ENCODE data around the gene RPAP2.
"Not testable (repeated sequence)": the region's sequence is repeated elsewhere in the genome, so short reads cannot be mapped to it uniquely, and the experiment has no call there.

The RPAP2 gene

GRCh38 chr1:92329347-92330129 is 30.7 kb downstream of the RPAP2 start:
- H3K4me1 Mint-ChIP-seq, result peaks cover 23% of the 10 kb centered on the region
- H3K36me3 Mint-ChIP-seq (ENCODE audit: insufficient read depth), result peaks cover 16% of the 10 kb centered on the region
- no peaks in the 10 kb centered on the region for H3K27me3 Mint-ChIP-seq
- ATAC-seq (replicated peaks; ENCODE audit: extremely low read depth, poor library complexity, severe bottlenecking) (no peak), DNase-seq (ENCODE audit: low spot score in 2 of 2) (no peak)
- no peak overlapping the region for H3K4me3 Mint-ChIP-seq
- H3K9me3 Mint-ChIP-seq, result peaks cover 6% of the 10 kb centered on the region
- no peak overlapping the region for H3K27ac Mint-ChIP-seq (ENCODE audit: low read depth)

- Mint-ChIP-seq H3K4me3 (no peak overlapping the region), H3K27me3 (no peaks in the 10 kb centered on the region), H3K36me3 (ENCODE audit: insufficient read depth) (peaks cover 10% of the 10 kb centered on the region), H3K9me3 (no peaks in the 10 kb centered on the region), H3K27ac (ENCODE audit: low read depth) (no peak overlapping the region), H3K4me1 (peaks cover 21% of the 10 kb centered on the region)
- DNase-seq (ENCODE audit: low spot score in 2 of 2) (no peak), ATAC-seq (replicated peaks; ENCODE audit: extremely low read depth, poor library complexity, severe bottlenecking) (no peak)
Observed at GRCh38 chr1:92333668-92334067, 34.8 kb downstream of the RPAP2 start.

DNA sequence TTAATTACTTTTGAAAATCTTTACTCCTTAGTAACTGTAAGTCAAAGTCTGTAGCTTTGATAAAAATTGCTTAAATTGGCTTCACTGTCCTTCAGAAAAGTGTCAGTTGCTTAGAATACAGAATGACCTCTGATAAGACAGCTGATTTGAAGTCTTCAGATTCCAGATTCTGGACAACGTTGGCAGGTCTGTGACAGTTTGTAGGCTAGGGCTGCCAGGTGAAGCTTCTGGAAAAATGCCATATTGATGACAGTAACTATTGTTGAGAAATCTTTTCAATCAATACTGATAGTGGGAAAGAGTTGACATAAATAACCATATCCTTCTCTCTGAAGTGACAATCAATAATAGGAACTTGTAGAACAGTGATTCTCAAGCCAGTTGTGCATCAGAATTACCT is 41.3 kb downstream of the RPAP2 start:
- H3K4me1 Mint-ChIP-seq, result no peaks in the 10 kb centered on the region
- peaks cover 10% of the 10 kb centered on the region for H3K36me3 Mint-ChIP-seq (ENCODE audit: insufficient read depth)
- no peaks in the 10 kb centered on the region for H3K27me3 Mint-ChIP-seq
- ATAC-seq (replicated peaks; ENCODE audit: extremely low read depth, poor library complexity, severe bottlenecking), result no peak
- no peak overlapping the region for H3K27ac Mint-ChIP-seq (ENCODE audit: low read depth)
- DNase-seq (ENCODE audit: low spot score in 2 of 2), result no peak
- H3K9me3 Mint-ChIP-seq, result no peaks in the 10 kb centered on the region
- no peak overlapping the region for H3K4me3 Mint-ChIP-seq

GRCh38 chr1:92342401-92342800 is 43.5 kb downstream of the RPAP2 start:
- H3K36me3 Mint-ChIP-seq (ENCODE audit: insufficient read depth), result peaks cover 8% of the 10 kb centered on the region
- no peak overlapping the region for H3K27ac Mint-ChIP-seq (ENCODE audit: low read depth)
- no peaks in the 10 kb centered on the region for H3K9me3 Mint-ChIP-seq
- H3K27me3 Mint-ChIP-seq, result no peaks in the 10 kb centered on the region
- DNase-seq (ENCODE audit: low spot score in 2 of 2), result no peak
- no peak overlapping the region for H3K4me3 Mint-ChIP-seq
- no peaks in the 10 kb centered on the region for H3K4me1 Mint-ChIP-seq
- no peak for ATAC-seq (replicated peaks; ENCODE audit: extremely low read depth, poor library complexity, severe bottlenecking)

GRCh38 chr1:92343061-92343460 is 44.2 kb downstream of the RPAP2 start:
- Mint-ChIP-seq H3K4me3 (no peak overlapping the region), H3K4me1 (peaks cover under 1% of the 10 kb centered on the region), H3K27me3 (no peaks in the 10 kb centered on the region), H3K36me3 (ENCODE audit: insufficient read depth) (peaks cover 8% of the 10 kb centered on the region), H3K27ac (ENCODE audit: low read depth) (no peak overlapping the region), H3K9me3 (no peaks in the 10 kb centered on the region)
- no peak for DNase-seq (ENCODE audit: low spot score in 2 of 2)
- no peak for ATAC-seq (replicated peaks; ENCODE audit: extremely low read depth, poor library complexity, severe bottlenecking)

GRCh38 chr1:92346866-92347640 is 48.2 kb downstream of the RPAP2 start:
- Mint-ChIP-seq H3K27me3 (no peaks in the 10 kb centered on the region), H3K4me1 (peaks cover 4% of the 10 kb centered on the region), H3K4me3 (no peak overlapping the region), H3K36me3 (ENCODE audit: insufficient read depth) (peaks cover 13% of the 10 kb centered on the region), H3K27ac (ENCODE audit: low read depth) (no peak overlapping the region), H3K9me3 (no peaks in the 10 kb centered on the region)
- ATAC-seq (replicated peaks; ENCODE audit: extremely low read depth, poor library complexity, severe bottlenecking) (no peak), DNase-seq (ENCODE audit: low spot score in 2 of 2) (no peak)

- Mint-ChIP-seq H3K4me1 (peaks cover 4% of the 10 kb centered on the region), H3K27ac (ENCODE audit: low read depth) (no peak overlapping the region), H3K36me3 (ENCODE audit: insufficient read depth) (peaks cover 7% of the 10 kb centered on the region), H3K27me3 (no peaks in the 10 kb centered on the region), H3K4me3 (no peak overlapping the region), H3K9me3 (no peaks in the 10 kb centered on the region)
- ATAC-seq (replicated peaks; ENCODE audit: extremely low read depth, poor library complexity, severe bottlenecking) (no peak), DNase-seq (ENCODE audit: low spot score in 2 of 2) (no peak)
Observed at GRCh38 chr1:92352856-92353255, 54.0 kb downstream of the RPAP2 start.

DNA sequence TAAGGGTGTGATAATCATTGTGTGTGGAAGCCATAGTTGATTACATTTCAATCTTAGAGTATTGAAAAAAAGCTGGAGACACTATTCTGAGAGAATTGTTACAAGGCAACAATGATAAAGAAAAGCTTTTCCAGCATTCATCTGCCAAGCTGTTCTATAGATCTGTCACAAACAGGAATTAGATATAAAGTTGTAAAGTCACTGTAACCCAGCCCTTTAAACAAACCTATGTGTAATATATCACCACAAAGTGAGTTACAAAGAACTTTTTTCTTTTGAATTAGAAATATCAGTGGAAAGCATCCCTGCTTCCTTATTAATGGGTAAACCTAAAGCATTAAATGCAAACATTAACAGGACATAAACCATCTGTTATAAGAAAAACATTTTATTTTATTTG is 55.4 kb downstream of the RPAP2 start:
- H3K4me3 Mint-ChIP-seq, result no peak overlapping the region
- no peaks in the 10 kb centered on the region for H3K4me1 Mint-ChIP-seq
- H3K36me3 Mint-ChIP-seq (ENCODE audit: insufficient read depth), result peaks cover 5% of the 10 kb centered on the region
- H3K27ac Mint-ChIP-seq (ENCODE audit: low read depth), result no peak overlapping the region
- H3K9me3 Mint-ChIP-seq, result no peaks in the 10 kb centered on the region
- no peaks in the 10 kb centered on the region for H3K27me3 Mint-ChIP-seq
- ATAC-seq (replicated peaks; ENCODE audit: extremely low read depth, poor library complexity, severe bottlenecking), result no peak
- DNase-seq (ENCODE audit: low spot score in 2 of 2), result no peak

DNA sequence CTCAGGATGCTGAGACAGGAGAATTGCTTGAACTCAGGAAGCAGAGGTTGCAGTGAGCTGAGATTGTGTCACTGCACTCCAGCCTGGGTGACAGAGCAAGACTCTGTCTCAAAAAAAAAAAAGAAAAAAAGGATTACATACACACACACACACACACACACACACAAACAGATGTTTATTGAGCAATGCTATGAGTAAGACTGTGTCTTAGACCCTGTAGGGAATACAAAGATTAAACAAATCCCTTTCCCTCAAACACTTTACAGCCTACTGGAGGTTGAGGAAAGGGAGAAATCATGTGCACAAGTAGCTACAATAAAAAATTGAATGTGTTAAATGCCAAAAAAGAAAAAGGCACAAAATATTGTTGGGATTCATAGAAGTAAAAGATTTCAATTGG is 58.1 kb downstream of the RPAP2 start:
- ATAC-seq (replicated peaks; ENCODE audit: extremely low read depth, poor library complexity, severe bottlenecking) (no peak), DNase-seq (ENCODE audit: low spot score in 2 of 2) (no peak)
- Mint-ChIP-seq H3K9me3 (no peaks in the 10 kb centered on the region), H3K36me3 (ENCODE audit: insufficient read depth) (peaks cover 2% of the 10 kb centered on the region), H3K4me3 (no peak overlapping the region), H3K4me1 (no peaks in the 10 kb centered on the region), H3K27me3 (no peaks in the 10 kb centered on the region), H3K27ac (ENCODE audit: low read depth) (no peak overlapping the region)

DNA sequence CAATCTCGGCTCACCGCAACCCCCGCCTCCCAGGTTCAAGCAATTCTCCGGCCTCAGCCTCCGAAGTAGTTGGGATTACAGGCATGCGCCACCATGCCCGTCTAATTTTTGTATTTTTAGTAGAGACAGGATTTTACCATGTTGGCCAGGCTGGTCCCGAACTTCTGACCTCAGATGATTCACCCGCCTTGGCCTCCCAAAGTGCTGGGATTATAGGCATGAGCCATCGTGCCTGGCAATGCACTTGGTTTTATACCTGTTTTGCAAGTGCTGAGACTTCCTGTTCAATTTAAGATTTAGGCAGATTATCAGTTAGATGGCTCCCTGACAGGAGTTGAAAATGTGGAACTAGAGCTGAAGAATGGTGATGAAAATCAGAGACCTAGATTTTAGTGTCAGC is 60.5 kb downstream of the RPAP2 start:
- not testable (repeated sequence) for H3K27ac Mint-ChIP-seq (ENCODE audit: low read depth); H3K9me3 Mint-ChIP-seq; H3K4me3 Mint-ChIP-seq; ATAC-seq (replicated peaks; ENCODE audit: extremely low read depth, poor library complexity, severe bottlenecking); H3K27me3 Mint-ChIP-seq; H3K36me3 Mint-ChIP-seq (ENCODE audit: insufficient read depth); DNase-seq (ENCODE audit: low spot score in 2 of 2)
- peaks cover 11% of the 10 kb centered on the region for H3K4me1 Mint-ChIP-seq

DNA sequence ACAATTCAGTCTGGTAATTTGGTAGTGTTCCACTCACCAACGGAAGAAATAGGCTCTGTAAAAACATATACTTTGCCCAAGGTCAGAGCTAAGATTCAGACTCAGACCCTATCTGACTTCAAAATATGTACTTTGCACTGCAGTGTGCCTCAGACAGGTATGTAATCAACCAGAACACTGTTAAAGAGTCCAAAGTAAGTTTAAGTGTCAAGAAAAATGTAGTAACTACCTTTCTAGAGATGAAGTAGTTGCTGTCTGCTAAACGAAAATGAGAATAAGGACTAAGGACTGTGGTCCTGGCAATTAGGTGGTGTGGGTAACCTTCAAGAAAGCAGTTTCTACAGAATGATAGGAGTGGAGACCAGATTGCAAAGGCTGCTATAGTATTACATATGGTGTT is 61.1 kb downstream of the RPAP2 start:
- no peaks in the 10 kb centered on the region for H3K27me3 Mint-ChIP-seq
- peaks cover 6% of the 10 kb centered on the region for H3K36me3 Mint-ChIP-seq (ENCODE audit: insufficient read depth)
- H3K9me3 Mint-ChIP-seq, result no peaks in the 10 kb centered on the region
- no peak for ATAC-seq (replicated peaks; ENCODE audit: extremely low read depth, poor library complexity, severe bottlenecking)
- DNase-seq (ENCODE audit: low spot score in 2 of 2), result no peak
- no peak overlapping the region for H3K4me3 Mint-ChIP-seq
- peaks cover 17% of the 10 kb centered on the region for H3K4me1 Mint-ChIP-seq
- H3K27ac Mint-ChIP-seq (ENCODE audit: low read depth), result no peak overlapping the region

DNA sequence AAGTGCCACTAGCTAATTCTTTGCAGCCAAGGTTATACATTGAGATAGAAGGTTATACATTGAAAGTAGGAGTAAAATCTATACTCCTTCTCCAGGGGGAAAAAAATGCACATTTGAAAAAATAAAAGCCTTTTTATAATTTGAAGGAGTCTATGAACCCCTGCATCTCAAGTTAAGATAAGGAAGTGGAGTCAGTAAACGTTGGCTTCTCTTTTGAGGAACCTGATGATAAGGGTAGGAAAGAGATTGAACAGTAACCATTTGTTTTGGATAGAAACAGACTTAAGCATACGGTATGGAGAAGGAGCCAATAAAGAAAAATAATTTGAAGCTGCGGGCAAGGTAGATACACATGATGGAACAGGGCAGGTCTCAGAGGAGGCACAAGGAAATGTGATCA is 64.1 kb downstream of the RPAP2 start:
- peaks cover 47% of the 10 kb centered on the region for H3K4me1 Mint-ChIP-seq
- H3K4me3 Mint-ChIP-seq, result no peak overlapping the region

GRCh38 chr1:92363401-92363800 is 64.5 kb downstream of the RPAP2 start:
- Mint-ChIP-seq H3K36me3 (ENCODE audit: insufficient read depth) (peaks cover 9% of the 10 kb centered on the region), H3K27ac (ENCODE audit: low read depth) (no peak overlapping the region), H3K4me1 (peaks cover 48% of the 10 kb centered on the region), H3K4me3 (no peak overlapping the region), H3K27me3 (no peaks in the 10 kb centered on the region), H3K9me3 (no peaks in the 10 kb centered on the region)
- ATAC-seq (replicated peaks; ENCODE audit: extremely low read depth, poor library complexity, severe bottlenecking), result no peak
- DNase-seq (ENCODE audit: low spot score in 2 of 2), result no peak

More for the DNA sequence above, 64.1 kb downstream of the RPAP2 start:
- ATAC-seq (replicated peaks; ENCODE audit: extremely low read depth, poor library complexity, severe bottlenecking) (no peak), DNase-seq (ENCODE audit: low spot score in 2 of 2) (no peak)
- Mint-ChIP-seq H3K9me3 (no peaks in the 10 kb centered on the region), H3K27me3 (no peaks in the 10 kb centered on the region), H3K27ac (ENCODE audit: low read depth) (no peak overlapping the region), H3K36me3 (ENCODE audit: insufficient read depth) (peaks cover 11% of the 10 kb centered on the region)
